Germinal center (tissue), 1 donor: ENCODE data around the gene LPIN2.

ENCODE experiments used
- DNase-seq: peaks from one replicate; pipeline ENCODE4 v3.0.0; 2012; ENCODE audit warnings: mixed read lengths, low spot score

The LPIN2 gene

GRCh38 chr18:2982022-2982421, 30.9 kb downstream of the LPIN2 start:
- DNase-seq: no peak

GRCh38 chr18:2981212-2981728, 31.7 kb downstream of the LPIN2 start:
- no peak for DNase-seq

- DNase-seq: no peak
Measured at GRCh38 chr18:2979871-2980790, 32.8 kb downstream of the LPIN2 start.

GRCh38 chr18:2979129-2979528, 33.8 kb downstream of the LPIN2 start:
- DNase-seq: no peak

- DNase-seq: no peak
Measured at GRCh38 chr18:2978661-2979106, 34.3 kb downstream of the LPIN2 start.

GRCh38 chr18:2978208-2978607, 34.7 kb downstream of the LPIN2 start:
- no peak for DNase-seq

- no peak for DNase-seq
Measured at GRCh38 chr18:2976218-2977132, 36.5 kb downstream of the LPIN2 start.

- no peak for DNase-seq
Measured at GRCh38 chr18:2974731-2975130, 38.2 kb downstream of the LPIN2 start.

- peak; percentile 62 for DNase-seq
Measured at GRCh38 chr18:2971741-2972552, 41.0 kb downstream of the LPIN2 start.

- DNase-seq: peak; percentile 44
Measured at GRCh38 chr18:2970772-2971659, 41.9 kb downstream of the LPIN2 start.

- DNase-seq: no peak
Measured at GRCh38 chr18:2970344-2970743, 42.6 kb downstream of the LPIN2 start.

GRCh38 chr18:2969695-2970094, 43.2 kb downstream of the LPIN2 start:
- DNase-seq: no peak

GRCh38 chr18:2968606-2969005, 44.3 kb downstream of the LPIN2 start:
- DNase-seq: no peak

- DNase-seq: no peak
Measured at GRCh38 chr18:2967820-2968219, 45.1 kb downstream of the LPIN2 start.

GRCh38 chr18:2967357-2967756, 45.6 kb downstream of the LPIN2 start:
- DNase-seq: no peak

- DNase-seq: no peak
Measured at GRCh38 chr18:2966560-2966959, 46.4 kb downstream of the LPIN2 start.

GRCh38 chr18:2965797-2966196, 47.1 kb downstream of the LPIN2 start:
- no peak for DNase-seq

- DNase-seq: no peak
Measured at GRCh38 chr18:2964361-2965010, 48.5 kb downstream of the LPIN2 start.
